Activated CD4-positive, alpha-beta memory T cell treated with anti-CD3 and anti-CD28 coated beads for 36 hours (primary cell): ENCODE results near the gene PDE3B. TPM values are rescaled to one million over a fixed set of nuclear protein-coding genes. Genes with fewer than 3 reads are reported as not detected.
"Not testable (repeated sequence)": the region's sequence is repeated elsewhere in the genome, so short reads cannot be mapped to it uniquely, and the experiment has no call there.

Experiments used
- CTCF ChIA-PET: fragments of 350-600 bp; sonication (Branson Sonifier 250); formaldehyde crosslinking; loops from one replicate; lab custom pipeline; 2021; ENCODE audit warnings: antibody characterized with exemption, inconsistent platforms; lab: Charles Lee
- POLR2A ChIA-PET: fragments of 350-600 bp; sonication (Branson Sonifier 250); formaldehyde crosslinking; loops from one replicate; lab custom pipeline; 2021; ENCODE audit warnings: antibody characterized with exemption; lab: Charles Lee
- DNase-seq: peaks from one replicate; pipeline ENCODE4 v3.0.0-alpha.2; 2020
- H3K27ac Mint-ChIP-seq: one replicate; pipeline ENCODE4 v1.8.0; 2021; ENCODE audit warnings: mixed read lengths
- H3K27me3 Mint-ChIP-seq: one replicate; pipeline ENCODE4 v1.8.0; 2021; ENCODE audit warnings: mixed read lengths
- H3K36me3 Mint-ChIP-seq: one replicate; pipeline ENCODE4 v1.8.0; 2021; ENCODE audit warnings: mixed read lengths
- H3K4me1 Mint-ChIP-seq: one replicate; pipeline ENCODE4 v1.8.0; 2021; ENCODE audit warnings: low read depth, mixed read lengths
- H3K4me3 Mint-ChIP-seq: one replicate; pipeline ENCODE4 v1.8.0; 2021; ENCODE audit warnings: mild to moderate bottlenecking, mixed read lengths
- H3K9me3 Mint-ChIP-seq: one replicate; pipeline ENCODE4 v1.8.0; 2021; ENCODE audit warnings: mixed read lengths
- intact Hi-C: fragments of 100-400 bp; cut with micrococcal nuclease; formaldehyde crosslinking; loops from one replicate; pipeline ENCODE4 v1.15.1; 2023
- total RNA-seq, 2 experiments: library from RNA; stranded (reverse); gene quantifications; one replicate each; pipeline ENCODE4 v1.2.3, GENCODE V29; 2021

The PDE3B gene
- total RNA-seq, 2 experiments from 2014 or later: 21.6 to 21.8 TPM

GRCh38 chr11:14664926-14665325, 21.3 kb downstream of the PDE3B start:
- H3K4me3 Mint-ChIP-seq, intact Hi-C loops, DNase-seq, H3K27ac Mint-ChIP-seq, H3K27me3 Mint-ChIP-seq, H3K4me1 Mint-ChIP-seq, POLR2A ChIA-PET, CTCF ChIA-PET: not testable (repeated sequence)
- H3K36me3 Mint-ChIP-seq: peaks cover 33% of the 10 kb centered on the region
- H3K9me3 Mint-ChIP-seq: peaks cover 23% of the 10 kb centered on the region

- H3K27me3 Mint-ChIP-seq, H3K4me3 Mint-ChIP-seq, H3K27ac Mint-ChIP-seq, POLR2A ChIA-PET, CTCF ChIA-PET, intact Hi-C loops, DNase-seq: not testable (repeated sequence)
- Mint-ChIP-seq H3K36me3 (peaks cover 22% of the 10 kb centered on the region), H3K9me3 (peaks cover 21% of the 10 kb centered on the region), H3K4me1 (peaks cover 21% of the 10 kb centered on the region)
These were observed 23.7 kb downstream of the PDE3B start for GRCh38 chr11:14667329-14667728.

GRCh38 chr11:14668731-14669301, 25.2 kb downstream of the PDE3B start:
- Mint-ChIP-seq H3K36me3 (peaks cover 23% of the 10 kb centered on the region), H3K27ac (peak overlapping the region; percentile 54), H3K4me1 (peaks cover 33% of the 10 kb centered on the region), H3K4me3 (no peak overlapping the region), H3K27me3 (no peaks in the 10 kb centered on the region), H3K9me3 (peaks cover 16% of the 10 kb centered on the region)
- ChIA-PET POLR2A (no interaction called here), CTCF (no interaction called here)
- intact Hi-C loops: loop anchor here (2.0 kb wide), 1 partner anchor 14 kb away; no protein-coding TSS in a partner anchor
- no peak for DNase-seq

GRCh38 chr11:14669499-14669898, 25.9 kb downstream of the PDE3B start:
- Mint-ChIP-seq H3K27me3 (no peaks in the 10 kb centered on the region), H3K36me3 (peaks cover 23% of the 10 kb centered on the region), H3K9me3 (peaks cover 10% of the 10 kb centered on the region), H3K4me3 (no peak overlapping the region), H3K4me1 (peaks cover 40% of the 10 kb centered on the region), H3K27ac (no peak overlapping the region)
- ChIA-PET CTCF (no interaction called here), POLR2A (no interaction called here)
- intact Hi-C loops: loop anchor here (2.0 kb wide), 1 partner anchor 15 kb away; no protein-coding TSS in a partner anchor
- DNase-seq: no peak

- ChIA-PET CTCF (no interaction called here), POLR2A (no interaction called here)
- DNase-seq: no peak
- Mint-ChIP-seq H3K36me3 (peaks cover 23% of the 10 kb centered on the region), H3K27ac (no peak overlapping the region), H3K27me3 (no peaks in the 10 kb centered on the region), H3K4me1 (peaks cover 41% of the 10 kb centered on the region), H3K4me3 (no peak overlapping the region), H3K9me3 (peaks cover 7% of the 10 kb centered on the region)
- intact Hi-C loops: loop anchor here (2.0 kb wide), 1 partner anchor 15 kb away; no protein-coding TSS in a partner anchor
These were observed 26.4 kb downstream of the PDE3B start for GRCh38 chr11:14669958-14670357.

- no peak for DNase-seq
- peak overlapping the region; percentile 30 for H3K27ac Mint-ChIP-seq
- no peaks in the 10 kb centered on the region for H3K9me3 Mint-ChIP-seq
- H3K36me3 Mint-ChIP-seq: peaks cover 25% of the 10 kb centered on the region
- no peak overlapping the region for H3K4me3 Mint-ChIP-seq
- intact Hi-C loops: no loop called here
- peaks cover 51% of the 10 kb centered on the region for H3K4me1 Mint-ChIP-seq
- ChIA-PET POLR2A (interaction anchor here (0.6 to 1.2 kb wide), 2 partner anchors 20 to 331 kb away, joined by 3 to 4 read pairs; no protein-coding TSS in a partner anchor), CTCF (interaction anchor here (0.6 kb wide), 2 partner anchors 251 to 303 kb away, joined by 3 to 5 read pairs; no protein-coding TSS in a partner anchor)
- no peaks in the 10 kb centered on the region for H3K27me3 Mint-ChIP-seq
These were observed 29.0 kb downstream of the PDE3B start for GRCh38 chr11:14672635-14673034.

- no peak for DNase-seq
- no peak overlapping the region for H3K4me3 Mint-ChIP-seq
- peaks cover 53% of the 10 kb centered on the region for H3K4me1 Mint-ChIP-seq
- no peaks in the 10 kb centered on the region for H3K27me3 Mint-ChIP-seq
- peaks cover 25% of the 10 kb centered on the region for H3K36me3 Mint-ChIP-seq
- POLR2A ChIA-PET: no interaction called here
- CTCF ChIA-PET: no interaction called here
- intact Hi-C loops: no loop called here
- H3K9me3 Mint-ChIP-seq: peaks cover 2% of the 10 kb centered on the region
- no peak overlapping the region for H3K27ac Mint-ChIP-seq
These were observed 29.8 kb downstream of the PDE3B start for GRCh38 chr11:14673421-14673820.

GRCh38 chr11:14673824-14674405, 30.3 kb downstream of the PDE3B start:
- H3K9me3 Mint-ChIP-seq: peaks cover 3% of the 10 kb centered on the region
- H3K36me3 Mint-ChIP-seq: peaks cover 26% of the 10 kb centered on the region
- DNase-seq: no peak
- no peak overlapping the region for H3K4me3 Mint-ChIP-seq
- peaks cover 49% of the 10 kb centered on the region for H3K4me1 Mint-ChIP-seq
- POLR2A ChIA-PET: no interaction called here
- CTCF ChIA-PET: no interaction called here
- H3K27ac Mint-ChIP-seq: no peak overlapping the region
- no peaks in the 10 kb centered on the region for H3K27me3 Mint-ChIP-seq
- intact Hi-C loops: no loop called here

- peaks cover 9% of the 10 kb centered on the region for H3K9me3 Mint-ChIP-seq
- no peak for DNase-seq
- ChIA-PET POLR2A (no interaction called here), CTCF (interaction anchor here (1.2 kb wide), 1 partner anchor 114 kb away, joined by 3 read pairs; no protein-coding TSS in a partner anchor)
- H3K36me3 Mint-ChIP-seq: peaks cover 39% of the 10 kb centered on the region
- intact Hi-C loops: no loop called here
- H3K4me3 Mint-ChIP-seq: no peak overlapping the region
- H3K27me3 Mint-ChIP-seq: no peaks in the 10 kb centered on the region
- H3K4me1 Mint-ChIP-seq: peaks cover 52% of the 10 kb centered on the region
- H3K27ac Mint-ChIP-seq: no peak overlapping the region
These were observed 32.5 kb downstream of the PDE3B start for GRCh38 chr11:14676068-14676467.

GRCh38 chr11:14677146-14677545, 33.5 kb downstream of the PDE3B start:
- CTCF ChIA-PET: interaction anchor here (0.7 to 1.2 kb wide), 2 partner anchors 112 to 234 kb away, joined by 3 read pairs; no protein-coding TSS in a partner anchor
- Mint-ChIP-seq H3K27ac (no peak overlapping the region), H3K36me3 (peaks cover 37% of the 10 kb centered on the region), H3K9me3 (peaks cover 9% of the 10 kb centered on the region), H3K4me1 (peaks cover 57% of the 10 kb centered on the region), H3K4me3 (no peak overlapping the region), H3K27me3 (no peaks in the 10 kb centered on the region)
- POLR2A ChIA-PET: no interaction called here
- intact Hi-C loops: no loop called here
- DNase-seq: no peak

GRCh38 chr11:14678350-14678749, 34.7 kb downstream of the PDE3B start:
- CTCF ChIA-PET: no interaction called here
- no peaks in the 10 kb centered on the region for H3K27me3 Mint-ChIP-seq
- intact Hi-C loops: no loop called here
- DNase-seq: no peak
- POLR2A ChIA-PET: no interaction called here
- H3K9me3 Mint-ChIP-seq: peaks cover 9% of the 10 kb centered on the region
- H3K4me3 Mint-ChIP-seq: no peak overlapping the region
- H3K36me3 Mint-ChIP-seq: peaks cover 36% of the 10 kb centered on the region
- H3K27ac Mint-ChIP-seq: no peak overlapping the region
- peaks cover 51% of the 10 kb centered on the region for H3K4me1 Mint-ChIP-seq

- POLR2A ChIA-PET: no interaction called here
- peaks cover 34% of the 10 kb centered on the region for H3K36me3 Mint-ChIP-seq
- intact Hi-C loops: no loop called here
- no peak for DNase-seq
- CTCF ChIA-PET: no interaction called here
- H3K27ac Mint-ChIP-seq: no peak overlapping the region
- H3K4me3 Mint-ChIP-seq: no peak overlapping the region
- peaks cover 14% of the 10 kb centered on the region for H3K9me3 Mint-ChIP-seq
- H3K27me3 Mint-ChIP-seq: no peaks in the 10 kb centered on the region
- H3K4me1 Mint-ChIP-seq: peaks cover 50% of the 10 kb centered on the region
These were observed 36.1 kb downstream of the PDE3B start for GRCh38 chr11:14679662-14680061.
